WTC11 (cell line): ENCODE results near the gene ABHD12. TPM values are rescaled to one million over a fixed set of nuclear protein-coding genes. Genes with fewer than 3 reads are reported as not detected.
A peak's percentile ranks its signal among the peaks of the same experiment; 100 is the strongest.

Experiments
- ATAC-seq: fragments of 200-7000 bp; cut with Tn5 transposase; 2 replicates; pipeline ENCODE4 v1.10.0; 2021; ENCODE audit warnings: mild to moderate bottlenecking, moderate library complexity
- CTCF ChIA-PET: fragments of 300-600 bp; sonication (Branson Sonifier 250); formaldehyde crosslinking; loops from one replicate; lab custom pipeline; 2021; ENCODE audit warnings: antibody characterized with exemption; lab: Charles Lee
- POLR2A ChIA-PET: fragments of 350-600 bp; sonication (Branson Sonifier 250); formaldehyde crosslinking; loops from one replicate; lab custom pipeline; 2021; ENCODE audit warnings: antibody characterized with exemption; lab: Charles Lee
- DNase-seq: peaks from one replicate; pipeline ENCODE4 v3.0.0; 2021; ENCODE audit warnings: low spot score
- H3K27ac Mint-ChIP-seq: 2 replicates; pipeline ENCODE4 v1.8.0; 2021; ENCODE audit warnings: mixed read lengths
- H3K27me3 Mint-ChIP-seq: 2 replicates; pipeline ENCODE4 v1.8.0; 2021; ENCODE audit warnings: low read depth, mild to moderate bottlenecking, moderate library complexity, mixed read lengths
- H3K36me3 Mint-ChIP-seq: 2 replicates; pipeline ENCODE4 v1.8.0; 2021; ENCODE audit warnings: mixed read lengths
- H3K4me1 Mint-ChIP-seq: 2 replicates; pipeline ENCODE4 v1.8.0; 2022; ENCODE audit warnings: mixed read lengths
- H3K4me3 Mint-ChIP-seq: 2 replicates; pipeline ENCODE4 v1.8.0; 2021; ENCODE audit warnings: mild to moderate bottlenecking, moderate library complexity, mixed read lengths
- H3K9me3 Mint-ChIP-seq: 2 replicates; pipeline ENCODE4 v1.8.0; 2021; ENCODE audit warnings: mixed read lengths
- ARID4B ChIP-seq: sonication (generic); formaldehyde crosslinking; IDR thresholded peaks from 2 replicates; pipeline ENCODE4 v1.8.0; 2023; ENCODE audit warnings: missing genetic modification reagents, mild to moderate bottlenecking, borderline replicate concordance
- E2F4 ChIP-seq: sonication (generic); formaldehyde crosslinking; IDR thresholded peaks from 2 replicates; pipeline ENCODE4 v1.8.1; 2022; ENCODE audit warnings: low read depth, mild to moderate bottlenecking, moderate library complexity, missing genetic modification reagents, borderline replicate concordance
- ESRRA ChIP-seq: sonication (generic); formaldehyde crosslinking; IDR thresholded peaks from 2 replicates; pipeline ENCODE4 v1.8.1; 2022; ENCODE audit warnings: mild to moderate bottlenecking, missing genetic modification reagents, borderline replicate concordance
- IRF2 ChIP-seq: sonication (generic); formaldehyde crosslinking; IDR thresholded peaks from 2 replicates; pipeline ENCODE4 v1.8.0; 2022; ENCODE audit warnings: low read depth, missing genetic modification reagents, borderline replicate concordance
- NFE2L1 ChIP-seq: sonication (generic); formaldehyde crosslinking; IDR thresholded peaks from 2 replicates; pipeline ENCODE4 v1.8.1; 2023; ENCODE audit warnings: missing genetic modification reagents
- NFYB ChIP-seq: sonication (generic); formaldehyde crosslinking; conservative IDR thresholded peaks from 2 replicates; pipeline ENCODE4 v1.8.0; 2022; ENCODE audit warnings: low read depth, missing genetic modification reagents
- NR1H2 ChIP-seq: sonication (generic); formaldehyde crosslinking; IDR thresholded peaks from 2 replicates; pipeline ENCODE4 v1.9.0; 2021; ENCODE audit warnings: mild to moderate bottlenecking, moderate library complexity, missing genetic modification reagents
- ZNF425 ChIP-seq: fragments of 250-450 bp; sonication (Bioruptor Pico); conservative IDR thresholded peaks from 2 replicates; pipeline ENCODE4 v1.9.0; 2021; ENCODE audit warnings: mild to moderate bottlenecking
- ZNF671 ChIP-seq: fragments of 250-450 bp; sonication (Bioruptor Pico); IDR thresholded peaks from 2 replicates; pipeline ENCODE4 v1.8.0; 2021; ENCODE audit warnings: mild to moderate bottlenecking
- total RNA-seq: library from RNA; stranded (reverse); gene quantifications from 3 replicates; pipeline ENCODE4 v1.2.3, GENCODE V29; 2021
- TF ChIP-seq, protein P1 (sequence below): sonication (generic); formaldehyde crosslinking; IDR thresholded peaks from 2 replicates; pipeline ENCODE4 v1.8.0; 2022; ENCODE audit warnings: mild to moderate bottlenecking, missing genetic modification reagents
- TF ChIP-seq, protein P2 (sequence below): fragments of 250-450 bp; sonication (Bioruptor Pico); IDR thresholded peaks from 2 replicates; pipeline ENCODE4 v1.9.0; 2021; ENCODE audit warnings: mild to moderate bottlenecking, borderline replicate concordance
- TF ChIP-seq, protein P3 (sequence below): sonication (generic); formaldehyde crosslinking; conservative IDR thresholded peaks from 2 replicates; pipeline ENCODE4 v1.8.1; 2022; ENCODE audit warnings: mild to moderate bottlenecking, missing genetic modification reagents

Gene ABHD12
- total RNA-seq, 1 experiment from 2014 or later = 63.1 TPM

- ATAC-seq (no peak), DNase-seq (peak; percentile 9)
- TF ChIP-seq, protein P1, sequence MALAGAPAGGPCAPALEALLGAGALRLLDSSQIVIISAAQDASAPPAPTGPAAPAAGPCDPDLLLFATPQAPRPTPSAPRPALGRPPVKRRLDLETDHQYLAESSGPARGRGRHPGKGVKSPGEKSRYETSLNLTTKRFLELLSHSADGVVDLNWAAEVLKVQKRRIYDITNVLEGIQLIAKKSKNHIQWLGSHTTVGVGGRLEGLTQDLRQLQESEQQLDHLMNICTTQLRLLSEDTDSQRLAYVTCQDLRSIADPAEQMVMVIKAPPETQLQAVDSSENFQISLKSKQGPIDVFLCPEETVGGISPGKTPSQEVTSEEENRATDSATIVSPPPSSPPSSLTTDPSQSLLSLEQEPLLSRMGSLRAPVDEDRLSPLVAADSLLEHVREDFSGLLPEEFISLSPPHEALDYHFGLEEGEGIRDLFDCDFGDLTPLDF = no peak
- no peak for TF ChIP-seq ZNF425 (CRISPR knock-in tag)
- POLR2A ChIA-PET = no interaction called here
- peaks cover 33% of the 10 kb centered on the region for H3K36me3 Mint-ChIP-seq
- H3K4me3 Mint-ChIP-seq = no peak overlapping the region
- H3K27ac Mint-ChIP-seq = peak overlapping the region; percentile 77; the same call in 1 of the 2 replicates
- CTCF ChIA-PET = interaction anchor here (1.0 to 2.2 kb wide), 3 partner anchors 20 to 123 kb away, joined by 3 to 6 read pairs (median 6); no protein-coding TSS in a partner anchor
- H3K27me3 Mint-ChIP-seq = no peaks in the 10 kb centered on the region
- no peaks in the 10 kb centered on the region for H3K4me1 Mint-ChIP-seq
- H3K9me3 Mint-ChIP-seq = no peaks in the 10 kb centered on the region
Measured at GRCh38 chr20:25275813-25276532, 114.7 kb downstream of the ABHD12 start.

GRCh38 chr20:25274891-25275812 is 115.5 kb downstream of the ABHD12 start:
- ChIA-PET POLR2A (no interaction called here), CTCF (interaction anchor here (1.0 to 2.2 kb wide), 4 partner anchors 21 to 124 kb away, joined by 3 to 6 read pairs (median 4); partner anchors contain the start of gene PYGB)
- peak; percentile 9 for DNase-seq
- ATAC-seq = no peak
- no peaks in the 10 kb centered on the region for H3K9me3 Mint-ChIP-seq
- no peak for TF ChIP-seq IRF2
- TF ChIP-seq ARID4B = no peak
- TF ChIP-seq E2F4 = no peak
- no peak for TF ChIP-seq ZNF671 (CRISPR knock-in tag)
- no peak for TF ChIP-seq ESRRA (CRISPR knock-in tag)
- TF ChIP-seq, protein P2, sequence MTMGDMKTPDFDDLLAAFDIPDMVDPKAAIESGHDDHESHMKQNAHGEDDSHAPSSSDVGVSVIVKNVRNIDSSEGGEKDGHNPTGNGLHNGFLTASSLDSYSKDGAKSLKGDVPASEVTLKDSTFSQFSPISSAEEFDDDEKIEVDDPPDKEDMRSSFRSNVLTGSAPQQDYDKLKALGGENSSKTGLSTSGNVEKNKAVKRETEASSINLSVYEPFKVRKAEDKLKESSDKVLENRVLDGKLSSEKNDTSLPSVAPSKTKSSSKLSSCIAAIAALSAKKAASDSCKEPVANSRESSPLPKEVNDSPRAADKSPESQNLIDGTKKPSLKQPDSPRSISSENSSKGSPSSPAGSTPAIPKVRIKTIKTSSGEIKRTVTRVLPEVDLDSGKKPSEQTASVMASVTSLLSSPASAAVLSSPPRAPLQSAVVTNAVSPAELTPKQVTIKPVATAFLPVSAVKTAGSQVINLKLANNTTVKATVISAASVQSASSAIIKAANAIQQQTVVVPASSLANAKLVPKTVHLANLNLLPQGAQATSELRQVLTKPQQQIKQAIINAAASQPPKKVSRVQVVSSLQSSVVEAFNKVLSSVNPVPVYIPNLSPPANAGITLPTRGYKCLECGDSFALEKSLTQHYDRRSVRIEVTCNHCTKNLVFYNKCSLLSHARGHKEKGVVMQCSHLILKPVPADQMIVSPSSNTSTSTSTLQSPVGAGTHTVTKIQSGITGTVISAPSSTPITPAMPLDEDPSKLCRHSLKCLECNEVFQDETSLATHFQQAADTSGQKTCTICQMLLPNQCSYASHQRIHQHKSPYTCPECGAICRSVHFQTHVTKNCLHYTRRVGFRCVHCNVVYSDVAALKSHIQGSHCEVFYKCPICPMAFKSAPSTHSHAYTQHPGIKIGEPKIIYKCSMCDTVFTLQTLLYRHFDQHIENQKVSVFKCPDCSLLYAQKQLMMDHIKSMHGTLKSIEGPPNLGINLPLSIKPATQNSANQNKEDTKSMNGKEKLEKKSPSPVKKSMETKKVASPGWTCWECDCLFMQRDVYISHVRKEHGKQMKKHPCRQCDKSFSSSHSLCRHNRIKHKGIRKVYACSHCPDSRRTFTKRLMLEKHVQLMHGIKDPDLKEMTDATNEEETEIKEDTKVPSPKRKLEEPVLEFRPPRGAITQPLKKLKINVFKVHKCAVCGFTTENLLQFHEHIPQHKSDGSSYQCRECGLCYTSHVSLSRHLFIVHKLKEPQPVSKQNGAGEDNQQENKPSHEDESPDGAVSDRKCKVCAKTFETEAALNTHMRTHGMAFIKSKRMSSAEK (CRISPR knock-in tag) = no peak
- TF ChIP-seq NR1H2 = no peak
- no peak for TF ChIP-seq NFE2L1
- no peak for TF ChIP-seq NFYB (CRISPR knock-in tag)
- TF ChIP-seq, protein P3, sequence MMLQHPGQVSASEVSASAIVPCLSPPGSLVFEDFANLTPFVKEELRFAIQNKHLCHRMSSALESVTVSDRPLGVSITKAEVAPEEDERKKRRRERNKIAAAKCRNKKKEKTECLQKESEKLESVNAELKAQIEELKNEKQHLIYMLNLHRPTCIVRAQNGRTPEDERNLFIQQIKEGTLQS (CRISPR knock-in tag) = no peak
- H3K4me1 Mint-ChIP-seq = no peaks in the 10 kb centered on the region
- peak overlapping the region; percentile 77; the same call in 1 of the 2 replicates for H3K27ac Mint-ChIP-seq
- H3K36me3 Mint-ChIP-seq = peaks cover 33% of the 10 kb centered on the region
- H3K4me3 Mint-ChIP-seq = no peak overlapping the region
- H3K27me3 Mint-ChIP-seq = no peaks in the 10 kb centered on the region
